Myocyte (in vitro differentiated cells): ENCODE data around the gene DEGS2. TPM values are rescaled to one million over a fixed set of nuclear protein-coding genes. Genes with fewer than 3 reads are reported as not detected.
A peak's percentile ranks its signal among the peaks of the same experiment; 100 is the strongest.

ENCODE experiments used
- DNase-seq: peaks from one replicate; pipeline ENCODE4 v3.0.0-alpha.2; 2012; ENCODE audit warnings: low read depth
- microRNA counts: library from miRNA; unstranded; fragments of <30 nt; microRNA quantifications from one replicate; lab custom pipeline; 2016
- microRNA-seq: library from miRNA; unstranded; fragments of <30 nt; microRNA quantifications from one replicate; pipeline ENCODE4, GENCODE V29; 2016
- total RNA-seq: library from RNA; depleted of rRNA; stranded (reverse); fragments of >200 nt; gene quantifications from 2 replicates; pipeline ENCODE4 v1.2.3, GENCODE V29; 2014

DEGS2 gene
- total RNA-seq, 1 donor from 2014 or later = 0.11 TPM

- no peak for DNase-seq
Observed at GRCh38 chr14:100096656-100097055, 62.8 kb downstream of the DEGS2 start.

MicroRNA genes within 50 kb of the gene (microRNA counts, 767-probe panel; counts per million panel counts)
- microRNA hsa-miR-151b (lab: Ali Mortazavi, UCI) (not detected), microRNA hsa-miR-342-3p (lab: Ali Mortazavi, UCI) (not detected), microRNA hsa-miR-342-5p (lab: Ali Mortazavi, UCI) (not detected)

Small RNAs within 50 kb of the gene (microRNA-seq; reads per million reads assigned to microRNA genes)
- gene MIR151B (3.1 reads per million, percentile 13 among the genes with 10 or more reads in this experiment), gene MIR342 (744 reads per million, percentile 77 among the genes with 10 or more reads in this experiment)

Other genes with a start within 250 kb of the DEGS2 start
- 40.8 and 54.4 TPM in 2 replicates for gene EVL, start 94.2 kb downstream of the DEGS2 start, total RNA-seq
- 39.3 and 39.9 TPM in 2 replicates for gene YY1, start 79.5 kb upstream of the DEGS2 start, total RNA-seq
- 79.6 and 93.0 TPM in 2 replicates for gene SLC25A29, start 146.8 kb upstream of the DEGS2 start, total RNA-seq
- gene SLC25A47, start 163.7 kb upstream of the DEGS2 start, total RNA-seq = not detected in 2 replicates
- 13.8 and 19.1 TPM in 2 replicates for gene WDR25, start 216.8 kb upstream of the DEGS2 start, total RNA-seq